GM12891 (cell line): ENCODE measurements around the gene SLC2A13. TPM values are rescaled to one million over a fixed set of nuclear protein-coding genes. Genes with fewer than 3 reads are reported as not detected.
A peak's percentile ranks its signal among the peaks of the same experiment; 100 is the strongest.

Experiments used
- DNase-seq: peaks from one replicate; pipeline ENCODE4 v3.0.0; 2011; ENCODE audit warnings: low spot score; ENCODE audit not compliant: insufficient read length
- FAIRE-seq: peaks from 2 replicates; lab custom pipeline; 2011; peaks lifted over from hg19 to GRCh38; lab: Jason Lieb, UNC
- PAX5 ChIP-seq: IDR thresholded peaks from 2 replicates; pipeline ENCODE4 v1.6.1; 2011; ENCODE audit warnings: low read length, moderate library complexity, mild to moderate bottlenecking; ENCODE audit not compliant: insufficient read depth, severe bottlenecking
- POLR2A ChIP-seq: IDR thresholded peaks from 2 replicates; pipeline ENCODE4 v1.6.1; 2011; ENCODE audit warnings: low read depth, low read length, control low read depth
- POLR2AphosphoS5 ChIP-seq: IDR thresholded peaks from 2 replicates; pipeline ENCODE4 v1.6.1; 2011; ENCODE audit warnings: low read depth, low read length, control low read depth
- POU2F2 ChIP-seq: IDR thresholded peaks from 2 replicates; pipeline ENCODE4 v1.6.1; 2011; ENCODE audit warnings: low read depth, mild to moderate bottlenecking, control low read depth, low read length, moderate library complexity
- SPI1 ChIP-seq: IDR thresholded peaks from 2 replicates; pipeline ENCODE4 v1.6.1; 2011; ENCODE audit warnings: low read depth, low read length, control low read depth
- TAF1 ChIP-seq: IDR thresholded peaks from 2 replicates; pipeline ENCODE4 v1.6.1; 2011; ENCODE audit warnings: low read depth, low read length, control low read depth
- polyA plus RNA-seq: library from polyadenylated mRNA; unstranded; fragments of >200 nt; gene quantifications from one replicate; pipeline ENCODE4 v1.2.1, GENCODE V29; 2012; ENCODE audit warnings: low read depth, missing spikeins, inconsistent platforms; ENCODE audit not compliant: missing spikeins

Gene SLC2A13
- polyA plus RNA-seq, result 0.10 TPM

DNA sequence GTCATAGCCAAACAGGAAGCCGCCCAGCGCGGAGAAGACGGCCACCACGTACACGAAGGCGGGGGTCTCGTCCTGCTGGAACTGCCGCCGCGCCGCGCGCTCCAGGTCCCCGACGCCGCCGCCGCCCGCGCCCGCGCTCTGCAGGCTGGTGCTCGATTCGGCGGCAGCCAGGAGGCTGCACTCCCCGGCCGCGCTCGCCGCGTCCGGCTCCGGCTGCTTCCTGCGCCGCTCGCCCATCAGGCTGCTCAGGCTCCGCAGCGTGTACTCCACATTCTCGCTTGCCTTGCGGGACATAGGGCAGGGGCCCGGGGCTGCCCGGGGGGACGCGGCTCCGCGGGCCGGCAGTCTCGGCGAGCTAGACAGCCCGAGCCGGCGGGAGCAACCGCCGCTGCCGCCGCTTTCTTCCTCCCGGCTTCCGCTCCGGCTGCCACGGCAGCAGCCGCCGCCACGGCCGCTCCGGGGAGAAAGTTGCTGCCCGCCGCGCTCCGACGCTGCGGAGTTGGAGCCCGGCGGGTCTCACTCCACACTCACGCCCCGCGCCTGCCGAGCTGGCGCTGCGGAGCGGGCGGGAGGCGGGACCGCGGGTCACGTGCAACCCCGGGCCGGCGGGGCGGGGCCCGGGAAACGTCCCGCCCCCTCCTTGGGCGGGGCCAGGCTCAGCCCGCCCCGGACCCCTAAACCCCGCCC, at the start of gene SLC2A13:
Gene SLC2A13 (minus strand): TSS at position 567 of the 687 bp plus-strand sequence. CDS start 273 bp downstream, at position 294.
- FAIRE-seq, result peak; percentile 80
- peak; percentile 79 for DNase-seq
- TF ChIP-seq POLR2A, result no peak
- no peak for TF ChIP-seq TAF1
- TF ChIP-seq SPI1, result no peak
- TF ChIP-seq PAX5, result no peak

DNA sequence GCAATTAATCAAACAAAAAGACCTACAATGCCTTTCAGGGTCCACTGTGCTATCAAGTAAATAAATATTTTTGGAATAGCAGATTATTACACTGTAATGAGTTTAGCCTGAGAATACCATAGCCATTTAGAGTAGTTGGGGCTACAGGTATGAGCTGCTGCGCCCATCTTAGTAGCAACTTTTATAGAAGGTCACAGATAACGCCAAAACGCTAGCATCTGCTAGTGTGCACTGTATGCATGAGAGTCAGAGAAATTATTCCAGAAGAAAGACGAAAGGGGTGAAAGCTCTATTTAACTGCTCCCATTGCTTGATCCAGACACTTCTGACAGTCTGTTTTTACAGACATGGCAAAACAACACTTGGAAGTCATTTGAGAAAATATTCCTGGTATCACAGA, 48.5 kb upstream of the SLC2A13 start:
- DNase-seq (no peak), FAIRE-seq (no peak)
- TF ChIP-seq TAF1 (no peak), SPI1 (no peak), PAX5 (no peak), POLR2A (no peak), POU2F2 (no peak), POLR2AphosphoS5 (no peak)

DNA sequence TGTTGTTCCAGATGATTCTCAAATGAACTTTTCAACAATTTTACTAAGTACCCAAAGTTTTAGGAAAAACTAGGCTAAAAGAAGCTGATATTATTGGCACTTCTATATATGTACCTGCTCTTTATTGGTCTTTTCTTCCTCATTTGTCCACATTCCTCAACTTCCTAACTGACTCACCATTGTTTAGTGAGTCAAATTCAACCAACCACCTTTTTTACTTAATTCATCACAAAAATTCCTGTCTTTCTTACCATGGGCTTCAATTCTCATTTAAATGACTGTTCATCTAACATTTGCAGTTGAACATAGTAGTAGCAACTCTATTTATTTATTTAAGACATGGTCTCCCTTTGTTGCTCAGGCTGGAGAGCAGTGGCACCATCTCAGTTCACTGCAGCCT, 47.6 kb upstream of the SLC2A13 start:
- FAIRE-seq (no peak), DNase-seq (no peak)
- TF ChIP-seq PAX5 (no peak), POLR2AphosphoS5 (no peak), TAF1 (no peak), SPI1 (no peak), POU2F2 (no peak), POLR2A (no peak)

DNA sequence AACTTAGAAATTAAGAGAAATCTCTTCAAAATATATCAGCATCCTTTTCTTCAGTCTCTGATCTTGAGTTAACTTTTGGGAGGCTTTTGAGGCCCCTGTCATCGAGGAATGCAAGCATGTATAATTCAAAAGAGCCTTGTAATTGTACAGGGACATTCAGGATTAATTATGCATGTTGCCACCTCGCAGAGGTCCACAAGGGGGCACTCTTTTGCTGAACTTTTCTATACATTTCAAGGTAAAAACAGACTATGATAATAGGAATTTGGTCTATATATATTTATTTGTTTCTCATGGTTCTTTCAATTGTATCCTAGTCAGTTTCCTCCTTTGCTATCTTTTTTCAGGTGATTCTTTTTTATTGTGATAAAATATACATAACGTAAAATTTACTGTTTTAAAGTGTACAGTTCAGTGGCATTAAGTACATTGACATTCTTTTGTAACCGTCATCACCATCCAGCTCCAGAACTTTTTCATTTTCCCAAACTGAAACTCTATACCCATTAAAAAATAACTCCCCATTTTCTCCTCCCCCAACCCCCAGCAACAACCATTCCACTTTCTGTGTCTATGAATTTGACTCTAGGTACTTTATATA, 47.0 kb upstream of the SLC2A13 start:
- TF ChIP-seq POU2F2, result peak; percentile 63; the same call in 1 of the 2 replicates
- TF ChIP-seq POLR2AphosphoS5, result no peak
- FAIRE-seq (peak; percentile 26), DNase-seq (no peak)

DNA sequence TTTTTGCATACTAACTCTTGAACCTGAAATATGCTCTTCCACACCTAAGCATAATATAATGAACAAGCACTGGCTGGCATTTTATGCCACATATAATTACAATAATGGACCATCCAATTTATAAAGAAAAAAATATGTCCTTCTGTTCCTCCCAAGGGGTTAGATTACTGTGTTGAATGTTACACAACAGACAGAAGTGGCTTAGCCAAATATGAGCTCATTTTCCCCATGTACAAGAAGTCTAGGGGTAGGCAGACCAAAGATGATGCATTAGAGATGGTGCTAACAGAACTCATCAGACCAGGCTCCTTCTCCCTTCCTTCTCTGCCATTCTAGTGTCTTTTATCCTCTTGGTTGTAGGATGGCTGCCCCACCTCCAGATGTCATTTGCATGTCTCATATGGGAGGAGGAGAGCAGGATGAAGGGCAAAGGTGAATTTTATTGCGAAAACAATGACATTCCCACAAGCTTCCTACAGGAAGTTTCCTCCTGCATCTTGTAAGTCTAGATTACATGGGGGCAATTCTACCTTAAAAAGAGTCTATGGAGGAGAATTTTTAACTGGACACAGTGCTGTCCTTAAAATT, 43.9 kb upstream of the SLC2A13 start:
- DNase-seq (no peak), FAIRE-seq (no peak)
- TF ChIP-seq POLR2A, result no peak
- TF ChIP-seq POU2F2, result no peak
- TF ChIP-seq POLR2AphosphoS5, result no peak
- TF ChIP-seq SPI1, result no peak

DNA sequence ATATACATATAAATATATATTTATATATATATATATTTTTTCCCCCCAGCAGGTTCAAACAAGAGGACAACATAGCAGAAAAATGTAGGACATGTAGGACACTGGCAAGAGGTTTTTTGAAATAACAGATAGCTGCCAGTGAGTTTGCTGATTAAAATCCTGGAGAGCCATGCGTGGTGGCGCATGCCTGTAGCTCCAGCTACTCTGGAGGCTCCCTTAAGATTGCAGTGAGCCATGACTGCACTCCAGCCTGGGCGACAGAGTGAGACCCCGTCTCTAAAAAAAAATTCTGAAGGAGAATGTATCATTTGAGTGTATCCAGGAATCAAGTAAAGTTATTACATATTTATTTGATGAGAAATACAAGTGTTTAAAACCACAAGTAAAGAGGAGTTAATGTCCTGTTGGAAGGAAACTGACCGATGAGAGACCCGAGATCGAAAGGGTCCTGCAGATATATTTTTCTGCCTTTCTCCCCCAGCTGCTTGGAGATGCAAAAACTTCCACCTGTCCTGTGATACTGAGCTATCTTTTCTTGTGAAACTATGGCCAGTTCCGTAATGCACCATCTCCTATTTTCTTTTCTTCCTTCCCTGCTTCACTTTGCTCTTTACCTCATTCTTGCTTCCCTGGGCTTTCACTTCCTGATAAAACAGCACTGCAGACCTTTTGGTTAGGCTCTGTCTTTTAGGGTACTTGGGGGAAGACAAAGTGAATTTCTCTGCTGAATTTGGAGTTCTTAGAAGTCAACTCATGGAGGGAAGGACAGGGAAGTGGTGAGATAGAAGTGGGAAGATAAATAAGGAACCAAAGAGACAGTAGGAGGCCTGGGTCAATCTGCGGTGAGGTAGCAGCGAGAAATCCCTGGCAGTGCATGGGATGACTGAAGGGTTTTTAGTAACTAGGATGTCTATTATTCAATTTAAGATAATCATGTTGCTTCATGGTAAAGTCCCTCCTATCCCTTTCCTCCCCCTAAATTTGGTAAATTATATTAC, 41.2 kb upstream of the SLC2A13 start:
- FAIRE-seq (no peak), DNase-seq (no peak)
- TF ChIP-seq POLR2A, result no peak
- no peak for TF ChIP-seq PAX5
- TF ChIP-seq SPI1, result no peak
- TF ChIP-seq TAF1, result no peak
- TF ChIP-seq POU2F2, result no peak
- no peak for TF ChIP-seq POLR2AphosphoS5

DNA sequence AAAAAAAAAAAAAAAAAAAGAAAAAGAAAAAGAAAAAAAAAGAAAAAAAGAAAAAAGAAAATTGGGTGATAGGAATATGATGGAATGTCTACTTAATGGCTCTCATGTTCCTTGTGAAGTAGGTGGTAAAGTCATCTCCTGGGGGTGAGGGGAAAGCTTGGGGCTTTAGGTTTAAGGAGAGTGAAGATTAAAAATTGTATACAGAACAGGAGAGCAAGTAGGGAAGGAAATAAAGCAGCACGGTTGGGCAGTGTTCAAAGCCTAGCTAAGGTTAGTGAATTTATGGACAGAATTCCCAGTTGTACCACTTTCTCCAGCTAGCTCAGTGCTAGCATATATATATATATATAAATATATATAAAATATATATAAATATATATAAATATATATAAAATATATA, 40.0 kb upstream of the SLC2A13 start:
- DNase-seq (no peak), FAIRE-seq (no peak)
- no peak for TF ChIP-seq POU2F2
- TF ChIP-seq SPI1, result no peak
- no peak for TF ChIP-seq POLR2AphosphoS5
- TF ChIP-seq POLR2A, result no peak
- no peak for TF ChIP-seq TAF1
- no peak for TF ChIP-seq PAX5

DNA sequence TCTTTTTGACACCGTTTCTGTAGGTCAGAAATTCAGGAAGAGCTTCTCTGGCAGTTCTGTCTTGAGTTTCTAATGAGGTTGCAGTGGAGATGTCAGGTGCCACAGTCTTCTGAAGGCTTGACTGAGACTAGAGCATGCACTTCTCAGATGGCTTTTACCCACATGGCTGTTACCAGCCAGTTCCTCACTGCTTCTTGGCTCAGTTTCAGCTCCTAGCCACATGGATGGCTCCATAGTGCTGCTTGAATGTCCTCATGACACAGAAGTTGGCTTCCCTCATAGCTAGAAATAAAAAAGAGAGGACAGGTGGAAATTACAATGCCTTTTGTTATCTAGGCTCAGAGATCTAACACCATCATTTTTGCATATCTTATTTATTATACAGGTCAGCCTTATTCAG, 38.1 kb upstream of the SLC2A13 start:
- no peak for FAIRE-seq
- no peak for DNase-seq
- no peak for TF ChIP-seq TAF1
- no peak for TF ChIP-seq PAX5
- no peak for TF ChIP-seq POU2F2
- TF ChIP-seq POLR2AphosphoS5, result no peak
- no peak for TF ChIP-seq SPI1
- TF ChIP-seq POLR2A, result no peak
